SK-N-MC (cell line): ENCODE results near the gene SERINC2.

Source experiments
- EZH2 ChIP-seq: fragments of 200-600 bp; sonication (generic); IDR thresholded peaks from one replicate; pipeline ENCODE4 v1.6.1; 2017; ENCODE audit warnings: antibody characterized with exemption
- FOXP2 ChIP-seq: optimal IDR thresholded peaks from 2 replicates; pipeline ENCODE3; 2011; ENCODE audit warnings: mild to moderate bottlenecking, moderate library complexity; ENCODE audit not compliant: insufficient read depth; ENCODE audit errors: extremely low read length, control extremely low read depth
- POLR2AphosphoS5 ChIP-seq: IDR thresholded peaks from 2 replicates; pipeline ENCODE4 v1.6.1; 2012; ENCODE audit warnings: mild to moderate bottlenecking, low read depth, low read length, borderline replicate concordance

DNA sequence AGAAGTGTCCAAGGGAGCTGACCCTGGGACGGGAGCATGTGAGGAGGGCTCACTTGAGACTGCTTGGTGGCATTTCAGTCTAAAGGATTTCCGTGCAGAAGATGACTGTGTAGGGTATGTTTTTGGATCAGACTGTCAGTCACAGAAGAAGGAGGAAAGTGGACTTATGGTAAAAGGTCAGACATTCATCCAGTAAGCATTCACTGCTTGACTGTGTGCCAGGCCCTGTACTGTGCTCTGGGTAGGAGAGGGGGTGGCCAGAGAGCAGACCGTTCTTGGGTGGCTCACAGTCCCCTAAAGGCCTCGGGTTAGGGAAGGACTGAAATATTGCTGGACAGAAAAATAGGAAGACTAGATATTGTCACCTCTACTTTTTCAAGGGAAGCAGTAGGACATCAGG, 2.1 kb upstream of the SERINC2 start:
- TF ChIP-seq EZH2: no peak
- no peak for TF ChIP-seq POLR2AphosphoS5
- no peak for TF ChIP-seq FOXP2
